Suprapubic skin (tissue), 4 donors: Measurements from ENCODE around the gene ROBO2. TPM values are rescaled to one million over a fixed set of nuclear protein-coding genes. Genes with fewer than 3 reads are reported as not detected.

ENCODE experiments used
- DNase-seq, 2 donors: peaks; one replicate each; pipeline ENCODE4 v3.0.0-alpha.2; 2019; ENCODE audit warnings: low spot score in 2 of 2
- H3K27ac ChIP-seq: fragments of 200-600 bp; sonication (generic); one replicate; pipeline ENCODE4 v1.5.1; 2019
- H3K27me3 ChIP-seq: fragments of 200-600 bp; sonication (generic); one replicate; pipeline ENCODE4 v1.5.1; 2019
- H3K36me3 ChIP-seq: fragments of 200-600 bp; sonication (generic); one replicate; pipeline ENCODE4 v1.5.1; 2019
- H3K4me1 ChIP-seq: fragments of 200-600 bp; sonication (generic); one replicate; pipeline ENCODE4 v1.5.1; 2019
- H3K4me3 ChIP-seq: fragments of 200-600 bp; sonication (generic); one replicate; pipeline ENCODE4 v1.5.1; 2019; ENCODE audit warnings: mild to moderate bottlenecking
- H3K9me3 ChIP-seq: fragments of 200-600 bp; sonication (generic); one replicate; pipeline ENCODE4 v1.5.1; 2019
- EP300 ChIP-seq: sonication (generic); formaldehyde crosslinking; IDR thresholded peaks from one replicate; pipeline ENCODE4 v1.6.1; 2017; ENCODE audit warnings: antibody characterized with exemption
- POLR2A ChIP-seq, 2 donors: fragments of 450-650 bp; IDR thresholded peaks; one replicate each; pipeline ENCODE4 v1.6.1; 2017; ENCODE audit warnings: antibody characterized with exemption in 2 of 2, mild to moderate bottlenecking in 2 of 2, moderate library complexity in 2 of 2
- POLR2AphosphoS5 ChIP-seq, 3 donors: sonication (generic); formaldehyde crosslinking; IDR thresholded peaks; one replicate each; pipeline ENCODE4 v1.6.1; 2017; ENCODE audit warnings: antibody characterized with exemption in 3 of 3
- WGBS: methylation state at CpG from one replicate; pipeline ENCODE4 v1.1.5; 2018; 5-methylcytosine and 5-hydroxymethylcytosine counted together
- total RNA-seq, 4 donors: library from RNA; depleted of rRNA; stranded (reverse); fragments of >200 nt; gene quantifications; one replicate each; pipeline ENCODE4 v1.1.0, GENCODE V29; 2016
- TF ChIP-seq, protein P1 (sequence below), 2 donors: fragments of 200-600 bp in 1 of 2; fragments of 450-650 bp in 1 of 2; sonication (generic) in 1 of 2; IDR thresholded peaks; one replicate each; pipeline ENCODE4 v1.5.1; 2016 to 2019; ENCODE audit warnings: antibody characterized with exemption in 2 of 2, mild to moderate bottlenecking in 1 of 2, moderate library complexity in 1 of 2

The ROBO2 gene
- total RNA-seq, 4 donors from 2014 or later: 0.95 to 6.7 (median 2.2) TPM

DNA sequence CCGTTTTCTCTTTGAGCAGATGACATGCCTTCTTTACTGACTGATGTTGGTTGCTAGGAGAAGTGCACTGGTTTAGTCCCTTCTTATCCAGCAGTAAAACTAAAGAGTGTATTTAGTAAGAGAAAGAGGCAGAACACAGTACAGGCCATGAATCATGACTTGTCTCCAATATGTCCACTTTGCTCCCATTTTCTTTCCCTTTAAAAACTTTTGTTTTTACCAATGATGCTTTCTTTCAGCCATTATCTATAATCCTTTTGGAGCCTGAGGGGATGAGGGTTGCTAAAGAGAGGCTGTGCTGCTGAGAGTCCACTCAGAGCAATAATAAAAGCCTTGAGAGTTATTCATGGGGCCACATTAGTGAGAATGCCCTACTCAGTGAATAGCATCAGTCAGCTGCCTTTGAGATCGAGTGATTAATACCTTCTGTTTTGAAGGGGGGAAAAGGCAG is 12.2 kb downstream of the ROBO2 start:
- no peak for TF ChIP-seq POLR2A (IDR thresholded peaks at IDR 0.05)
- no peak for TF ChIP-seq POLR2AphosphoS5 (IDR thresholded peaks at IDR 0.05)
- TF ChIP-seq EP300: no peak
- TF ChIP-seq, protein P1, sequence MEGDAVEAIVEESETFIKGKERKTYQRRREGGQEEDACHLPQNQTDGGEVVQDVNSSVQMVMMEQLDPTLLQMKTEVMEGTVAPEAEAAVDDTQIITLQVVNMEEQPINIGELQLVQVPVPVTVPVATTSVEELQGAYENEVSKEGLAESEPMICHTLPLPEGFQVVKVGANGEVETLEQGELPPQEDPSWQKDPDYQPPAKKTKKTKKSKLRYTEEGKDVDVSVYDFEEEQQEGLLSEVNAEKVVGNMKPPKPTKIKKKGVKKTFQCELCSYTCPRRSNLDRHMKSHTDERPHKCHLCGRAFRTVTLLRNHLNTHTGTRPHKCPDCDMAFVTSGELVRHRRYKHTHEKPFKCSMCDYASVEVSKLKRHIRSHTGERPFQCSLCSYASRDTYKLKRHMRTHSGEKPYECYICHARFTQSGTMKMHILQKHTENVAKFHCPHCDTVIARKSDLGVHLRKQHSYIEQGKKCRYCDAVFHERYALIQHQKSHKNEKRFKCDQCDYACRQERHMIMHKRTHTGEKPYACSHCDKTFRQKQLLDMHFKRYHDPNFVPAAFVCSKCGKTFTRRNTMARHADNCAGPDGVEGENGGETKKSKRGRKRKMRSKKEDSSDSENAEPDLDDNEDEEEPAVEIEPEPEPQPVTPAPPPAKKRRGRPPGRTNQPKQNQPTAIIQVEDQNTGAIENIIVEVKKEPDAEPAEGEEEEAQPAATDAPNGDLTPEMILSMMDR (IDR thresholded peaks at IDR 0.05): no peak
- no peak for DNase-seq
- 85% methylated on average over 2 of the region's 2 CpGs for WGBS

DNA sequence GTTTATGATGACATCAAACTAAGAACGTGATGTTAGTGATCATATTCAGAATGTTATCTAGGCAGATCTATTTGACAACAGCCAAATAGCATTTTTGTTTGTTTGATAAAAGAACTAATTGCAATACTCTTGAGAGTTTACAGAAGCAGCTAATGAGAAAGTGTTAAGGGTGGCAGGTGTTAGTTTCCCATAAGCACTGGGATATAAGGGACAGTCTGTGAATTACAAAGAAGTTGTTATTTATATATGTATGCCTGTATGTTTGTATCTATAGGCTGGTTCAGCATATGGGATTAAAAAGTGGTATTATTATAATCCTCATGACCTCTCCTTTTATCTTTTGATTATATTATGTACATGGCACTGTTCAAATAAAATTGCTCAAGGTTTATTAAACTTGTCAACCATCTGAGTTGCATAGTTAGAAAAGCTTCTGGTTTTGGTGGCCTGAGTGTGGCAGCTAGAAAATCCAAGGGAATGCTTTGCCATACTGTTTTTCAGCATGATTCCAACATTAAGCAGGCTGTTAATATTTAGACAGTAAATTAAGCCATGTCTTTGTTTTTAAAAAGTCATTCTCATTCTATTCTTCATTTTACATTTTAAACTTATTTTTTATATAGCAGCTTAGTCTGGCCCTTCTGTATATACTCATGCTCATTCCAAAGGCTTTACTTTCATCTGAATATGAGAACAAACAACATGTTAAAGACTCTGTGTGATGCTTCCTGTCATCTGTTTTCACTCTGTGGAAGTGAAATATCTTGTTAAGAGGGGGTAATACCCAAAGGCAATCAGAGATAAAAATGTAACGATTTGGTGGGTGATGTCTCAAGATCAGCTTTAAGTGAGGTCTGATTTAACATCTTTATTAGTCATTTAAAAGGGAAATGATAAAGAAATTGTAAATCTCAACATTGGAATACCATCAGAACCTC is 13.1 kb downstream of the ROBO2 start:
- no peaks in the 10 kb centered on the region for H3K27me3 ChIP-seq
- no peaks in the 10 kb centered on the region for H3K9me3 ChIP-seq
- no peaks in the 10 kb centered on the region for H3K4me1 ChIP-seq
- no peak overlapping the region for H3K4me3 ChIP-seq
- DNase-seq: no peak
- no peaks in the 10 kb centered on the region for H3K36me3 ChIP-seq
- 32% methylated on average over 2 of the region's 2 CpGs for WGBS
- no peak overlapping the region for H3K27ac ChIP-seq
- TF ChIP-seq POLR2AphosphoS5 (IDR thresholded peaks at IDR 0.05): no peak

More for the DNA sequence above, 12.2 kb downstream of the ROBO2 start:
- H3K27me3 ChIP-seq: no peaks in the 10 kb centered on the region
- no peak overlapping the region for H3K4me3 ChIP-seq
- no peaks in the 10 kb centered on the region for H3K36me3 ChIP-seq
- no peak overlapping the region for H3K27ac ChIP-seq
- no peaks in the 10 kb centered on the region for H3K4me1 ChIP-seq
- H3K9me3 ChIP-seq: no peaks in the 10 kb centered on the region

DNA sequence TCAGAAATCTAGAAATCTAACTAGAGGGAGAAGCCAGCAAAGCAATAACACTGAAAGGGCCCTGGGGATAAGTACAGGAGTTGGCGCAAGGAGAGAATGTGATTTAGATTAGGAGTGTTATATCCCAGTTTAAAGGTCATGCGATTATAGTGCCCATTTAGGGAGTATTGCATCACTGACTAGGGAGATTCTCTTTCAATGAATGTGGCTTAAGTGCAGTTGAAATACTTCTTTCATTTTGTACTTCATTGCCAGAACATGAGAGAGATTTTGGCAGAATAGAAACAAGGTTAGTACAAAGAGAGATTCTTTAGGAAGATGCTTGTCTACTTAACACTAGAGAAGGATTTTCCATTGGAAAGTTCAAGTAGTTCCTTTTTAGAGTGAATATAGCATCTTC is 13.9 kb downstream of the ROBO2 start:
- Histone ChIP-seq H3K9me3 (no peaks in the 10 kb centered on the region), H3K4me1 (no peaks in the 10 kb centered on the region), H3K27me3 (no peaks in the 10 kb centered on the region), H3K36me3 (no peaks in the 10 kb centered on the region), H3K27ac (no peak overlapping the region), H3K4me3 (no peak overlapping the region)
- TF ChIP-seq POLR2AphosphoS5 (IDR thresholded peaks at IDR 0.05) (no peak), EP300 (no peak), POLR2A (IDR thresholded peaks at IDR 0.05) (no peak)
- TF ChIP-seq, protein P1 (IDR thresholded peaks at IDR 0.05): no peak
- WGBS: 58% methylated on average over 2 of the region's 2 CpGs
- DNase-seq: no peak

DNA sequence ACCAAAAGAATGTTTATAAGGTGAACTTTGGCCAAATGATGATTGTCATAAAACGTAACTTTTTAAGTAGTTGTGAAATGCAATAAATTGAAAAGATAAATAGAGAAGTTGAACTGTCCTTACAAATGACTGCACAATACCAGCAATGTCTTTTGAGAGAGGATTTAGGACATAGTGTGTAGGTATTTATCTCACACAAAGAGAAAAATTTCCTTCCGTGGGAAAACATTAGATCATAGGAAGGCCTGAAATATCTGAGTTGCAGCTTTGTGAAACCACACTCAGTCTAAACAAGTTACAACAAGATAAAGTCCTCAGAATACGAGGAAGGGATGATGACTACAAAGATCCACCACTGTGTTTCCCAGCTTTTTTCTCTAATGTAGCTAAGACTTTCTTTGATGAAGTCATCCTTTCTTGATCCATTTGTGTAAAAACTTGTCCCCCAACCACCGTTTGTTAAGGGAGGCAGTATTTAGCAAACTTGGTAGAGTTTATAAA is 16.0 kb downstream of the ROBO2 start:
- DNase-seq: no peak

DNA sequence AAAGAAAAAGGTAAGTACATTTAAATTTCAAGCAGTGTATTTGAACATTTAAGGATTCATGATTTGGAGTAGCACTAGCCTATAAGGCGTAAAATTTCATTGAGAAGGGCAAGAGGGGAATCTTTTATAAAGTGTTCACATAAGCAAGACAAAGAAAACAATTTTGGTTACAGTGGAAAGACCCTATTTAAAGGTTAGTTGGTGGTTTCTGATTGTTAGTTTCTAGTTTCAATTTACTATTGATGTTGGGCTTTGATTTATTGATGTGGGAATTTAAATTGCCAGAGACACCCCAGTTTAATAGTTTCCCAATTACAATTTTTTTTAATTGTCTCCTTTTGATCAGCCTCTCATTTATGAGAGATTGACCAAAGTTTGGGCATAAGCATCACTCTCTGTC is 19.5 kb downstream of the ROBO2 start:
- 90% methylated on average over 1 of the region's 1 CpG for WGBS
- H3K9me3 ChIP-seq: peaks cover 8% of the 10 kb centered on the region
- TF ChIP-seq POLR2A (IDR thresholded peaks at IDR 0.05) (no peak), POLR2AphosphoS5 (IDR thresholded peaks at IDR 0.05) (no peak)

More for the DNA sequence above, 16.0 kb downstream of the ROBO2 start:
- WGBS: 43% methylated on average over 4 of the region's 4 CpGs
- Histone ChIP-seq H3K9me3 (no peaks in the 10 kb centered on the region), H3K4me1 (no peaks in the 10 kb centered on the region), H3K27me3 (no peaks in the 10 kb centered on the region), H3K36me3 (no peaks in the 10 kb centered on the region), H3K27ac (no peak overlapping the region), H3K4me3 (no peak overlapping the region)
- TF ChIP-seq POLR2AphosphoS5 (IDR thresholded peaks at IDR 0.05) (no peak), EP300 (no peak), POLR2A (IDR thresholded peaks at IDR 0.05) (no peak)
- TF ChIP-seq, protein P1 (IDR thresholded peaks at IDR 0.05): no peak

DNA sequence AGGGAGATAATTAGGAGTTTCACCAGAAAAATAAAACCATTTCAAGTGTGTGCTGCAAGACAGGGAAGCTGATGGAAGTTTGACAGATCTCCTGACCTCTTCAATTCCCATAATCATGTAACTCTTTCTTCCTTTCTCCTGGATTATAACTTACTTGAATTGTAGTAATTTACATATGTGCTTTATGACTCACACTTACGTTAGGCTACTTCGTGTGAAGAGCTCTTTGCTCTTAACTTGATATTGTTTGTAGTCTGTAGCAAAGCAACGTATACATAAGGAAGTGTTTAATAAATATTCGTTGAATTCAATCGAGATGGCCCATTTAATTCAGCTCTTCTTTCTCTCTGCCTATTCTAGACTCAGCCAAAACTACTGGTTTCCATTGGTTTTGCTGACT is 23.5 kb downstream of the ROBO2 start:
- DNase-seq: no peak
- Histone ChIP-seq H3K4me1 (no peaks in the 10 kb centered on the region), H3K4me3 (no peak overlapping the region), H3K36me3 (no peaks in the 10 kb centered on the region), H3K27ac (no peak overlapping the region), H3K9me3 (peaks cover 8% of the 10 kb centered on the region), H3K27me3 (no peaks in the 10 kb centered on the region)
- 90% methylated on average over 5 of the region's 5 CpGs for WGBS
- TF ChIP-seq EP300 (no peak), POLR2A (IDR thresholded peaks at IDR 0.05) (no peak), POLR2AphosphoS5 (IDR thresholded peaks at IDR 0.05) (no peak)
- TF ChIP-seq, protein P1 (IDR thresholded peaks at IDR 0.05): no peak

More for the DNA sequence above, 19.5 kb downstream of the ROBO2 start:
- H3K4me1 ChIP-seq: no peaks in the 10 kb centered on the region
- no peak overlapping the region for H3K27ac ChIP-seq
- H3K27me3 ChIP-seq: no peaks in the 10 kb centered on the region
- H3K36me3 ChIP-seq: no peaks in the 10 kb centered on the region
- H3K4me3 ChIP-seq: no peak overlapping the region
- no peak for DNase-seq
